WTC11 (cell line): ENCODE data around the gene CCNB2. TPM values are rescaled to one million over a fixed set of nuclear protein-coding genes. Genes with fewer than 3 reads are reported as not detected.

Source experiments
- ATAC-seq: fragments of 200-7000 bp; cut with Tn5 transposase; 2 replicates; pipeline ENCODE4 v1.10.0; 2021; ENCODE audit warnings: mild to moderate bottlenecking, moderate library complexity
- CTCF ChIA-PET: fragments of 300-600 bp; sonication (Branson Sonifier 250); formaldehyde crosslinking; loops from one replicate; lab custom pipeline; 2021; ENCODE audit warnings: antibody characterized with exemption; lab: Charles Lee
- POLR2A ChIA-PET: fragments of 350-600 bp; sonication (Branson Sonifier 250); formaldehyde crosslinking; loops from one replicate; lab custom pipeline; 2021; ENCODE audit warnings: antibody characterized with exemption; lab: Charles Lee
- DNase-seq: peaks from one replicate; pipeline ENCODE4 v3.0.0; 2021; ENCODE audit warnings: low spot score
- H3K27ac Mint-ChIP-seq: 2 replicates; pipeline ENCODE4 v1.8.0; 2021; ENCODE audit warnings: mixed read lengths
- H3K27me3 Mint-ChIP-seq: 2 replicates; pipeline ENCODE4 v1.8.0; 2021; ENCODE audit warnings: low read depth, mild to moderate bottlenecking, moderate library complexity, mixed read lengths
- H3K36me3 Mint-ChIP-seq: 2 replicates; pipeline ENCODE4 v1.8.0; 2021; ENCODE audit warnings: mixed read lengths
- H3K4me1 Mint-ChIP-seq: 2 replicates; pipeline ENCODE4 v1.8.0; 2022; ENCODE audit warnings: mixed read lengths
- H3K4me3 Mint-ChIP-seq: 2 replicates; pipeline ENCODE4 v1.8.0; 2021; ENCODE audit warnings: mild to moderate bottlenecking, moderate library complexity, mixed read lengths
- H3K9me3 Mint-ChIP-seq: 2 replicates; pipeline ENCODE4 v1.8.0; 2021; ENCODE audit warnings: mixed read lengths
- ATF2 ChIP-seq: sonication (generic); formaldehyde crosslinking; IDR thresholded peaks from 2 replicates; pipeline ENCODE4 v1.8.1; 2022; ENCODE audit warnings: low read depth, missing genetic modification reagents, borderline replicate concordance
- ATF3 ChIP-seq: sonication (generic); formaldehyde crosslinking; conservative IDR thresholded peaks from 2 replicates; pipeline ENCODE4 v1.8.1; 2022; ENCODE audit warnings: mild to moderate bottlenecking, missing genetic modification reagents
- CTCF ChIP-seq: fragments of 200-600 bp; IDR thresholded peaks from 2 replicates; pipeline ENCODE4 v1.8.0; 2022; ENCODE audit warnings: antibody characterized with exemption
- E2F1 ChIP-seq: sonication (generic); formaldehyde crosslinking; IDR thresholded peaks from 2 replicates; pipeline ENCODE4 v1.8.0; 2022; ENCODE audit warnings: mild to moderate bottlenecking, missing genetic modification reagents
- FOXP1 ChIP-seq: sonication (generic); formaldehyde crosslinking; IDR thresholded peaks from 2 replicates; pipeline ENCODE4 v1.8.0; 2022; ENCODE audit warnings: missing genetic modification reagents, mild to moderate bottlenecking, moderate library complexity, borderline replicate concordance
- HMGXB4 ChIP-seq: sonication (generic); formaldehyde crosslinking; IDR thresholded peaks from 2 replicates; pipeline ENCODE4 v1.8.1; 2023; ENCODE audit warnings: mild to moderate bottlenecking, moderate library complexity, missing genetic modification reagents
- NFYB ChIP-seq: sonication (generic); formaldehyde crosslinking; conservative IDR thresholded peaks from 2 replicates; pipeline ENCODE4 v1.8.0; 2022; ENCODE audit warnings: low read depth, missing genetic modification reagents
- NR1H2 ChIP-seq: sonication (generic); formaldehyde crosslinking; IDR thresholded peaks from 2 replicates; pipeline ENCODE4 v1.9.0; 2021; ENCODE audit warnings: mild to moderate bottlenecking, moderate library complexity, missing genetic modification reagents
- TEAD4 ChIP-seq: sonication (generic); formaldehyde crosslinking; IDR thresholded peaks from 2 replicates; pipeline ENCODE4 v1.8.0; 2022; ENCODE audit warnings: mild to moderate bottlenecking, missing genetic modification reagents
- ZBTB21 ChIP-seq: sonication (generic); formaldehyde crosslinking; IDR thresholded peaks from 2 replicates; pipeline ENCODE4 v1.8.1; 2023; ENCODE audit warnings: mild to moderate bottlenecking, missing genetic modification reagents, borderline replicate concordance
- ZNF121 ChIP-seq: sonication (generic); formaldehyde crosslinking; IDR thresholded peaks from 2 replicates; pipeline ENCODE4 v1.8.0; 2023; ENCODE audit warnings: missing genetic modification reagents
- ZNF232 ChIP-seq: sonication (generic); formaldehyde crosslinking; IDR thresholded peaks from 2 replicates; pipeline ENCODE4 v1.8.0; 2022; ENCODE audit warnings: mild to moderate bottlenecking, missing genetic modification reagents
- ZNF263 ChIP-seq: sonication (generic); formaldehyde crosslinking; IDR thresholded peaks from 2 replicates; pipeline ENCODE4 v1.8.1; 2022; ENCODE audit warnings: low read depth, mild to moderate bottlenecking, moderate library complexity, missing genetic modification reagents
- ZNF396 ChIP-seq: fragments of 250-450 bp; sonication (Bioruptor Pico); IDR thresholded peaks from 2 replicates; pipeline ENCODE4 v1.8.0; 2021; ENCODE audit warnings: mild to moderate bottlenecking, moderate library complexity, borderline replicate concordance
- total RNA-seq: library from RNA; stranded (reverse); gene quantifications from 3 replicates; pipeline ENCODE4 v1.2.3, GENCODE V29; 2021

Gene CCNB2
- total RNA-seq, 1 experiment from 2014 or later: 93.3 TPM

GRCh38 chr15:59104602-59104911, 389 bp upstream of the CCNB2 start:
- peak overlapping the region; percentile 87 for H3K27ac Mint-ChIP-seq
- peaks cover 8% of the 10 kb centered on the region for H3K4me1 Mint-ChIP-seq
- ATAC-seq (peak; percentile 34), DNase-seq (no peak)
- peaks cover 26% of the 10 kb centered on the region for H3K36me3 Mint-ChIP-seq
- H3K4me3 Mint-ChIP-seq: peak overlapping the region; percentile 96
- ChIA-PET POLR2A (no interaction called here), CTCF (interaction anchor here (1.3 kb wide), 1 partner anchor 124 kb away, joined by 3 read pairs; no protein-coding TSS in a partner anchor)
- no peaks in the 10 kb centered on the region for H3K27me3 Mint-ChIP-seq
- TF ChIP-seq ZBTB21: no peak
- TF ChIP-seq ZNF232: no peak
- no peak for TF ChIP-seq NFYB (CRISPR knock-in tag)
- no peak for TF ChIP-seq ZNF121 (CRISPR knock-in tag)
- H3K9me3 Mint-ChIP-seq: no peaks in the 10 kb centered on the region

DNA sequence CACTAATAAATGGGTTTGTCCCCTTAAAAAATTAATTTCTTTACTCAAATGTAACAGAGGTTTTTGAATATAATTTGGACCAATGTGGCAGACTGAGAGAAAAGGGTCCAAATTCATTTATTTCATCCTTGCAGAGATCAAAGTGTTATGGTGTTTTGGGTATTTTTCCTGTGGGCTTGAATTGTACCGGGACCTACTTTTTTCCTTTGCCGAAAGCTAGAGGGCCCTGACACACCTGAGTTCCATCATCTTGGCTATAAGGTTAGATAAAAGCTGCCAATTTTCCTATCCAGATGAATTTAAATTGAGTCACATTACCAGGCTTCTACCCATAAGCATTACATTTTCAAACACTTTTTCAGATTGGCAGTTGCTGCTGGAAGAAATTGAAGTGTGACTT, 908 bp downstream of the CCNB2 start:
- H3K9me3 Mint-ChIP-seq: no peaks in the 10 kb centered on the region
- peak overlapping the region; percentile 88 for H3K27ac Mint-ChIP-seq
- peak overlapping the region; percentile 96 for H3K4me3 Mint-ChIP-seq
- ChIA-PET POLR2A (no interaction called here), CTCF (interaction anchor here (0.6 to 1.3 kb wide), 4 partner anchors 32 to 304 kb away, joined by 3 to 4 read pairs (median 3); no protein-coding TSS in a partner anchor)
- DNase-seq (no peak), ATAC-seq (no peak)
- TF ChIP-seq E2F1 (CRISPR knock-in tag) (no peak), NR1H2 (CRISPR knock-in tag) (no peak), HMGXB4 (no peak), ZNF263 (CRISPR knock-in tag) (no peak), TEAD4 (CRISPR knock-in tag) (no peak)
- H3K4me1 Mint-ChIP-seq: peaks cover 8% of the 10 kb centered on the region
- H3K36me3 Mint-ChIP-seq: peaks cover 38% of the 10 kb centered on the region
- no peaks in the 10 kb centered on the region for H3K27me3 Mint-ChIP-seq

DNA sequence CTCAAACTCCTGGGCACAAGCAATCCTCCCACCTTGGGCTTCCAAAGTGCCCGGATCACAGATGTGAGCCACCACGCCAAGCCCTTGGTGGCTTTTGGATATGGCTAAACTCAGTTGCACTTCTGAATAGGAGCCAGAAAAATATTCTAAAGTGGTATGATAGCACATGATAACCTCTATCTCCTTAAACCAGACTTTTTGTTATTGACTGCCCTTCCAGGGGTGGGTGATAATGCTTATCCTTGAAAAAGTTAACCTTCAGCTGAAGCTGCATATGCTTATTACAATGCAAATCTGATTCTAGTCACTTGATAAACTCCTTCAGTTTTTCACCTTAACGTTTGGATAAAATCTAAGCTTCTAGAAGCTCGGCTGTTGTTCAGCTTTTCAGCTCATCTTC, 6.3 kb downstream of the CCNB2 start:
- ATAC-seq (no peak), DNase-seq (no peak)
- H3K4me1 Mint-ChIP-seq: no peaks in the 10 kb centered on the region
- no peaks in the 10 kb centered on the region for H3K9me3 Mint-ChIP-seq
- H3K27ac Mint-ChIP-seq: 0 out of 2 replicates have a peak overlapping the region, but pooled peaks have one; percentile 30
- TF ChIP-seq CTCF (no peak), ZNF396 (CRISPR knock-in tag) (no peak), ATF2 (CRISPR knock-in tag) (no peak), ATF3 (CRISPR knock-in tag) (no peak), FOXP1 (no peak)
- no peak overlapping the region for H3K4me3 Mint-ChIP-seq
- no peaks in the 10 kb centered on the region for H3K27me3 Mint-ChIP-seq
- ChIA-PET POLR2A (interaction anchor here (0.7 kb wide), 1 partner anchor 692 kb away, joined by 3 read pairs; no protein-coding TSS in a partner anchor), CTCF (interaction anchor here (0.9 kb wide), 1 partner anchor 10 kb away, joined by 4 read pairs; no protein-coding TSS in a partner anchor)
- peaks cover 78% of the 10 kb centered on the region for H3K36me3 Mint-ChIP-seq
